ENCODE results near the gene P2RY14. TPM values are rescaled to one million over a fixed set of nuclear protein-coding genes. Genes with fewer than 3 reads are reported as not detected.
A peak's percentile ranks its signal among the peaks of the same experiment; 100 is the strongest.
"Not testable (repeated sequence)": the region's sequence is repeated elsewhere in the genome, so short reads cannot be mapped to it uniquely, and the experiment has no call there.

P2RY14 gene
- total RNA-seq, 2 experiments from 2014 or later, result 0.60 to 0.63 TPM

DNA sequence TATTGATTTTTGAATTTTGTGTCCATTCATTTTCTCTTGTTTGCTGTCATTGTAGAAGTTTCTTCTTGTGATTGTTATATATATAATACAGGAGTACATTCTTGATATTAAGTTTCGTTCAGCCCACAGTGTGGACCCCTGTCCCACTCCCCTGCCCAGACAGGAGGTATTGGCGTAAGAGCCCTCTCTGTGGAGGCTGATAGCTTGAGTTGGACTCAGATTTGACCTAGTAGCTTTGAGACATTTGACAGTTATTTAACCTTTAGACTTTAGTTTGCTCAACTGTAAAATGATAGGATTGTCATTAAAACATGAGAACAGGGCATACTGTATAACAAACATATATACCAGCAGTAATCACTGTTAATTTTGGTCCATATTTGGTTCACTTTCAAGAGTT lies 102.4 kb downstream of the P2RY14 start:
- POLR2A ChIA-PET, result no interaction called here
- no peak overlapping the region for H3K4me3 Mint-ChIP-seq
- peaks cover 2% of the 10 kb centered on the region for H3K36me3 Mint-ChIP-seq (ENCODE audit: low read depth)
- no peak overlapping the region for H3K27ac Mint-ChIP-seq
- H3K27me3 Mint-ChIP-seq (ENCODE audit: low read depth), result no peaks in the 10 kb centered on the region
- H3K9me3 Mint-ChIP-seq (ENCODE audit: insufficient read depth), result no peaks in the 10 kb centered on the region
- ATAC-seq (no peak), DNase-seq (no peak)
- peaks cover 36% of the 10 kb centered on the region for H3K4me1 Mint-ChIP-seq (ENCODE audit: low read depth)
- CTCF ChIA-PET, result interaction anchor here (3.0 kb wide), 1 partner anchor 51 kb away, joined by 14 read pairs; no protein-coding TSS in a partner anchor

- no peaks in the 10 kb centered on the region for H3K9me3 Mint-ChIP-seq (ENCODE audit: insufficient read depth)
- ChIA-PET CTCF (interaction anchor here (1.2 to 7.8 kb wide), 3 partner anchors 15 to 104 kb away, joined by 5 to 185 read pairs (median 14); partner anchors contain the start of gene P2RY14), POLR2A (interaction anchor here (1.0 kb wide), 1 partner anchor 12 kb away, joined by 4 read pairs; no protein-coding TSS in a partner anchor)
- no peak overlapping the region for H3K27ac Mint-ChIP-seq
- peaks cover 5% of the 10 kb centered on the region for H3K36me3 Mint-ChIP-seq (ENCODE audit: low read depth)
- H3K4me1 Mint-ChIP-seq (ENCODE audit: low read depth), result peaks cover 42% of the 10 kb centered on the region
- H3K27me3 Mint-ChIP-seq (ENCODE audit: low read depth), result no peaks in the 10 kb centered on the region
- no peak for DNase-seq
- no peak for ATAC-seq
- no peak overlapping the region for H3K4me3 Mint-ChIP-seq
Measured at GRCh38 chr3:151174351-151174750, 104.0 kb downstream of the P2RY14 start.

GRCh38 chr3:151171145-151171757 lies 107.1 kb downstream of the P2RY14 start:
- ATAC-seq (peak; percentile 78), DNase-seq (peak; percentile 75)
- Mint-ChIP-seq H3K36me3 (ENCODE audit: low read depth) (peaks cover 5% of the 10 kb centered on the region), H3K27ac (peak overlapping the region; percentile 85), H3K4me3 (peak overlapping the region; percentile 66), H3K4me1 (ENCODE audit: low read depth) (peaks cover 55% of the 10 kb centered on the region), H3K27me3 (ENCODE audit: low read depth) (no peaks in the 10 kb centered on the region), H3K9me3 (ENCODE audit: insufficient read depth) (no peaks in the 10 kb centered on the region)
- ChIA-PET POLR2A (interaction anchor here (0.6 to 3.0 kb wide), 9 partner anchors 12 to 109 kb away, joined by 3 to 28 read pairs (median 3); partner anchors contain the start of gene GPR171), CTCF (interaction anchor here (0.7 to 8.0 kb wide), 15 partner anchors 8 to 113 kb away, joined by 3 to 195 read pairs (median 7); partner anchors contain the start of genes GPR171 and P2RY14)

DNA sequence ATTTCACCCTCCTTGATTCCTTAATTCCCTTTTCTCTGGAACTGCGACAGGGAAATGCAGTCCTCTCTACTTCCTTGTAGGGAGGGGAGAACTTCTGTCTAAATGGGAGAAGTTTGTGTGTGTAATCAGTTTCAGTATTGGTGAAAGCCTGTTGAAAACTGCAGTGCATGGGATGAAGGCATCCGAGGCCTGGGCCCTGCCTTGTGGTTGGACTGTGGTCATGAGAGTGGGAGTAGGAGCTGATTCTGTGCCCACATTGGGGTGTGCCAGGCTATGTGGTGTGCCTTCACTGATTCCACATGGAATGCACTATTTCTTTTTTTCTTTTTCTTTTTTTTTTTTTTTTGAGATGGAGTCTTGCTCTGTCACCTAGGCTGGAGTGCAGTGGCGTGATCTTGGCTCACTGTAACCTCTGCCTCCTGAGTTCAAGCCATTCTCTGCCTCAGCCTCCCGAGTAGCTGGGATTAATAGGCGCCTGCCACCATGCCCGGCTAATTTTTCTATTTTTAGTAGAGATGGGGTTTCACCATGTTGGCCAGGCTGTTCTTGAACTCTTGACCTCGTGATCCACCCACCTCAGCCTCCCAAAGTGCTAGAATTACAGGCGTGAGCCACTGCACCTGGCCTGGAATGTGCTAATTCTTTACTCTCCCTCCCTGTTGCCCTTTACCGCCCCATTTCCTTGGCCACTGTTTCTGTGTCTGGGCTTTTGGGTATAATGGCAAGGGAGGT lies 108.2 kb downstream of the P2RY14 start:
- H3K4me3 Mint-ChIP-seq, result peak overlapping the region; percentile 66
- peak; percentile 37 for DNase-seq
- peaks cover 56% of the 10 kb centered on the region for H3K4me1 Mint-ChIP-seq (ENCODE audit: low read depth)
- not testable (repeated sequence) for H3K27me3 Mint-ChIP-seq (ENCODE audit: low read depth); H3K36me3 Mint-ChIP-seq (ENCODE audit: low read depth); H3K9me3 Mint-ChIP-seq (ENCODE audit: insufficient read depth)
- peak; percentile 50 for ATAC-seq
- peak overlapping the region; percentile 85 for H3K27ac Mint-ChIP-seq
- ChIA-PET POLR2A (interaction anchor here (1.8 to 3.0 kb wide), 3 partner anchors 30 to 106 kb away, joined by 5 to 28 read pairs (median 14); partner anchors contain the start of gene GPR171), CTCF (interaction anchor here (0.5 to 8.0 kb wide), 9 partner anchors 14 to 114 kb away, joined by 3 to 195 read pairs (median 30); partner anchors contain the start of genes GPR171 and P2RY14)

GRCh38 chr3:151169262-151169947 lies 108.9 kb downstream of the P2RY14 start:
- H3K4me1 Mint-ChIP-seq (ENCODE audit: low read depth), result peaks cover 55% of the 10 kb centered on the region

DNA sequence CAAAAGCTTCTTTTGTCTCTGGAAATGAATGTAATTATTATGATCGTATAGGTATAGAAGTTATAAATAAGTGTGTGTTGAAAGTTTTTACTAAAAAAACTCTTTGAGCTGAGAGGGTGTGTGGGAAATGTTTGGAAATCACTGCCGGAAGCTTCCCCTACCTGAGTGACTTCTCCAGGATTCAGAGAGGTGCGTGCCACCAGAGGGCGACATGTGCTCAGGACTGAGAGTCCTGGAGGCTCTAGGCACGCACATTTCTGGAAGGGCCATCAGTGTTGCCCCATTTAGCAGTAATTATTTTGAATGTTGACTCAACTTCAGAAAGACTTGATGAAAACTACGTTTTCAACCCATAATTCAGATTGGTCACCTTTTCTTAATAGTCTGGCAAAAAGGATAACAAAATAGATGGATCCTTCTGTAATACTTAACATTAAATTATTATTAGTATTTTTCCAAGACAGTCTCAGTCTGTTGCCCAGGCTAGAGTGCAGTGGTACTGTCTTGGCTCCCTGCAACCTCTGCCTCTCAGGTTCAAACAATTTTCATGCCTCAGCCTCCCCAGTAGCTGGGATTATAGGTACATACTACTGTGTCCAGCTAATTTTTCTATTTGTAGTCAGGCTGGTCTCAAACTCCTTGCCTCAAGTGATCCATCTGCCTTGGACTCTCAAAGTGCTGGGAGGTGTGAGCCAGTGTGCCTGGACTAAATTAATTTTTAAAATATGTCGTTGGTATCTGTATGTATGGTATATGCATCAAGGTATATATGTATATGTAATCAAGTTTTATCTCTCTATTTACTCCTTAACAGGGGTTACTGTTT lies 109.9 kb downstream of the P2RY14 start:
- H3K4me1 Mint-ChIP-seq (ENCODE audit: low read depth), result peaks cover 49% of the 10 kb centered on the region
- no peaks in the 10 kb centered on the region for H3K9me3 Mint-ChIP-seq (ENCODE audit: insufficient read depth)
- DNase-seq (peak; percentile 89), ATAC-seq (peak; percentile 62)
- ChIA-PET POLR2A (interaction anchor here (0.6 to 1.0 kb wide), 5 partner anchors 32 to 110 kb away, joined by 3 to 4 read pairs (median 3); partner anchors contain the start of genes GPR171 and P2RY14), CTCF (interaction anchor here (0.6 to 8.0 kb wide), 45 partner anchors 9 to 670 kb away, joined by 3 to 195 read pairs (median 5); partner anchors contain the start of genes GPR171, GPR87 and P2RY14)
- no peak overlapping the region for H3K4me3 Mint-ChIP-seq
- peaks cover 3% of the 10 kb centered on the region for H3K36me3 Mint-ChIP-seq (ENCODE audit: low read depth)
- no peak overlapping the region for H3K27ac Mint-ChIP-seq
- H3K27me3 Mint-ChIP-seq (ENCODE audit: low read depth), result no peaks in the 10 kb centered on the region

More at GRCh38 chr3:151169262-151169947, 108.9 kb downstream of the P2RY14 start:
- CTCF ChIA-PET, result interaction anchor here (1.4 to 8.0 kb wide), 16 partner anchors 9 to 158 kb away, joined by 3 to 195 read pairs (median 16); partner anchors contain the start of genes GPR171 and P2RY14
- ATAC-seq (no peak), DNase-seq (no peak)
- H3K27ac Mint-ChIP-seq, result peak overlapping the region; percentile 70
- H3K4me3 Mint-ChIP-seq, result no peak overlapping the region
- peaks cover 5% of the 10 kb centered on the region for H3K36me3 Mint-ChIP-seq (ENCODE audit: low read depth)
- no peaks in the 10 kb centered on the region for H3K9me3 Mint-ChIP-seq (ENCODE audit: insufficient read depth)
- POLR2A ChIA-PET, result interaction anchor here (0.8 to 3.0 kb wide), 3 partner anchors 31 to 33 kb away, joined by 3 to 28 read pairs (median 4); partner anchors contain the start of gene GPR171
- H3K27me3 Mint-ChIP-seq (ENCODE audit: low read depth), result no peaks in the 10 kb centered on the region

DNA sequence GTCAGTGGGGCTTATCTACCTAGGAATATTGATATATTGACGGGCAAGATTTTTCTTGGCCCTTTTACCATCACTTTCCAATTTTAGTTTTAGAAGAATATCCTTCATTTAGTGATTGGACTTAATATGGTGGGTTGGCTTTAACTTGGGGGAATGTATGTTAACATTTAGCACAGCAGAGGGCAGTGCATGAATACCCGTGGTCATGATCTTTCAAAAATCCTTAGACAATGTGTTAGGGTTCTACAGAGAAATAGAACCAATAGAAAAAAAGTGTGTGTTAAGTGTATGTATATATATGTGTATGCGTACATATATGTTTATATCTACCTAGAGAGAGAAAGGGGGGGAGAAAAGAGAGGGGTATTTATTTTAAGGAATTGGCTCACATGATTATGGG lies 112.2 kb downstream of the P2RY14 start:
- DNase-seq (no peak), ATAC-seq (no peak)
- CTCF ChIA-PET, result interaction anchor here (2.3 to 8.0 kb wide), 5 partner anchors 20 to 121 kb away, joined by 16 to 195 read pairs (median 56); partner anchors contain the start of gene GPR171
- no peak overlapping the region for H3K27ac Mint-ChIP-seq
- H3K4me1 Mint-ChIP-seq (ENCODE audit: low read depth), result peaks cover 30% of the 10 kb centered on the region
- peaks cover 2% of the 10 kb centered on the region for H3K27me3 Mint-ChIP-seq (ENCODE audit: low read depth)
- no peak overlapping the region for H3K4me3 Mint-ChIP-seq
- POLR2A ChIA-PET, result no interaction called here
- H3K36me3 Mint-ChIP-seq (ENCODE audit: low read depth), result peaks cover 3% of the 10 kb centered on the region
- H3K9me3 Mint-ChIP-seq (ENCODE audit: insufficient read depth), result no peaks in the 10 kb centered on the region

GRCh38 chr3:151165226-151165625 lies 113.1 kb downstream of the P2RY14 start:
- POLR2A ChIA-PET, result no interaction called here
- H3K9me3 Mint-ChIP-seq (ENCODE audit: insufficient read depth), result no peaks in the 10 kb centered on the region
- CTCF ChIA-PET, result no interaction called here
- DNase-seq, result no peak
- no peak overlapping the region for H3K27ac Mint-ChIP-seq
- H3K4me3 Mint-ChIP-seq, result no peak overlapping the region
- peaks cover 3% of the 10 kb centered on the region for H3K36me3 Mint-ChIP-seq (ENCODE audit: low read depth)
- no peak for ATAC-seq
- peaks cover 5% of the 10 kb centered on the region for H3K27me3 Mint-ChIP-seq (ENCODE audit: low read depth)
- H3K4me1 Mint-ChIP-seq (ENCODE audit: low read depth), result peaks cover 20% of the 10 kb centered on the region
